ENCODE data around the gene DGUOK.

GRCh38 chr2:73975731-73976130 is 49.1 kb downstream of the DGUOK start:
- TF ChIP-seq POLR2A (IDR thresholded peaks at IDR 0.05; ENCODE audit: low read length) (no peak), GATA1 (IDR thresholded peaks at IDR 0.05; ENCODE audit: low read depth, low read length) (no peak)
